ENCODE measurements around the gene MAD2L1BP. TPM values are rescaled to one million over a fixed set of nuclear protein-coding genes. Genes with fewer than 3 reads are reported as not detected.

The MAD2L1BP gene
- total and polyA plus RNA-seq, 2 of the 13 experiments (the other 11 are each of a cell fraction or from before 2014, with no cell fraction given), result 54.2 to 55.5 TPM

DNA sequence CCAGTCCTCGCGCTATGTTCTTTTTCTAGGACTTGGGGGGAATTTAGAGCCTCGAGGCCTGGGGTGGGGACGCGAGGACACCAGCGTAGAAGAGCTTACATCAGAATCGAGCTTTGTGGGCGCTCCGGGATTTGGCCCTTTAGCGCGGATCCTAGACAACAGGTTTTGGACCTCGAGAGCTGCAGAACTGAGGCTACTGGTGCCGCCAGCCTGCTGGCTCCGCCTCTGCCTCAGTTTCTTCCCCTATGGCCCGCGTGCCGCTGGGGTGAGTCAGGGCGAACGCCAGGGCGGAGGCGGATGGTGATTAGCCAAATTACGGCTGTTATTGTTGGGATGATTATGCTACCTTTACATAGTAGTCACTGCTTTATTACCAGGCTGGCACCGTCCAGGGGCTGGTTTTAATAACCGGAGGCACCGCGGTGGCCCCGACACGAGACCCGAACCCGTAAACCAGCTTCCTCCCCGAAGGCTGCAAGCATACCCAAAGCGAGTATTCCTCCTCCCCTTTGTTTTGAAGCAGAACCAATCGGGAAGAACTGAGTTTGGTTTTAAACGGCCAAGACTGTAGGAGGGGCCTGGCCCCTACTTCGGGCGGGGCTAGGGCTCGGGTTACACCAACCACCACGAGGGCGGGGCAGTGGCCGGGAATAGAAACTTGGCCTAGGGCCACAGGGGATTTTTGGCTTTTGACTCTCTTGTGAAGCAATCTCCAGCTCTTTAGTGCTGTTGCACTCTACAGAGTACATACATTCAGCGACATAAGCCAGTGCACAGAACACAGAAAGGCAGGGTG lies 5.9 kb upstream of the MAD2L1BP start (continued):
- TF ChIP-seq, protein P1, sequence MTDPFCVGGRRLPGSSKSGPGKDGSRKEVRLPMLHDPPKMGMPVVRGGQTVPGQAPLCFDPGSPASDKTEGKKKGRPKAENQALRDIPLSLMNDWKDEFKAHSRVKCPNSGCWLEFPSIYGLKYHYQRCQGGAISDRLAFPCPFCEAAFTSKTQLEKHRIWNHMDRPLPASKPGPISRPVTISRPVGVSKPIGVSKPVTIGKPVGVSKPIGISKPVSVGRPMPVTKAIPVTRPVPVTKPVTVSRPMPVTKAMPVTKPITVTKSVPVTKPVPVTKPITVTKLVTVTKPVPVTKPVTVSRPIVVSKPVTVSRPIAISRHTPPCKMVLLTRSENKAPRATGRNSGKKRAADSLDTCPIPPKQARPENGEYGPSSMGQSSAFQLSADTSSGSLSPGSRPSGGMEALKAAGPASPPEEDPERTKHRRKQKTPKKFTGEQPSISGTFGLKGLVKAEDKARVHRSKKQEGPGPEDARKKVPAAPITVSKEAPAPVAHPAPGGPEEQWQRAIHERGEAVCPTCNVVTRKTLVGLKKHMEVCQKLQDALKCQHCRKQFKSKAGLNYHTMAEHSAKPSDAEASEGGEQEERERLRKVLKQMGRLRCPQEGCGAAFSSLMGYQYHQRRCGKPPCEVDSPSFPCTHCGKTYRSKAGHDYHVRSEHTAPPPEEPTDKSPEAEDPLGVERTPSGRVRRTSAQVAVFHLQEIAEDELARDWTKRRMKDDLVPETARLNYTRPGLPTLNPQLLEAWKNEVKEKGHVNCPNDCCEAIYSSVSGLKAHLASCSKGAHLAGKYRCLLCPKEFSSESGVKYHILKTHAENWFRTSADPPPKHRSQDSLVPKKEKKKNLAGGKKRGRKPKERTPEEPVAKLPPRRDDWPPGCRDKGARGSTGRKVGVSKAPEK (CRISPR knock-in tag; IDR thresholded peaks at IDR 0.05; ENCODE audit: borderline replicate concordance), result 0 out of 2 replicates have a peak, but pooled peaks have one; percentile 29
- TF ChIP-seq AHR (CRISPR knock-in tag; IDR thresholded peaks at IDR 0.05), result peak; percentile 46; the same call in 1 of the 2 replicates
- TF ChIP-seq MBNL3 (CRISPR knock-in tag; conservative IDR thresholded peaks at IDR 0.05), result no peak
- TF ChIP-seq LCORL (IDR thresholded peaks at IDR 0.05), result peak; percentile 91
- TF ChIP-seq LCORL (CRISPR knock-in tag; IDR thresholded peaks at IDR 0.05), result peak; percentile 98
- TF ChIP-seq PITX1 (CRISPR knock-in tag; IDR thresholded peaks at IDR 0.05), result peak; percentile 84
- TF ChIP-seq U2AF1 (optimal IDR thresholded peaks at IDR 0.05; ENCODE audit: low read depth, low read length), result no peak
- no peak for TF ChIP-seq ZNF782 (CRISPR knock-in tag; IDR thresholded peaks at IDR 0.05; ENCODE audit: borderline replicate concordance)
- TF ChIP-seq NFATC3 (CRISPR knock-in tag; IDR thresholded peaks at IDR 0.05), result peak; percentile 81
- TF ChIP-seq RARA (CRISPR knock-in tag; IDR thresholded peaks at IDR 0.05), result peak; percentile 36; the same call in 1 of the 2 replicates
- peak; percentile 65 for TF ChIP-seq BRD4 (CRISPR knock-in tag; IDR thresholded peaks at IDR 0.05)
- TF ChIP-seq ZNF33B (CRISPR knock-in tag; IDR thresholded peaks at IDR 0.05), result no peak; the same call in 1 of the 2 replicates
- TF ChIP-seq GFI1 (CRISPR knock-in tag; IDR thresholded peaks at IDR 0.05; ENCODE audit: borderline replicate concordance), result no peak
- TF ChIP-seq ZNF616 (CRISPR knock-in tag; IDR thresholded peaks at IDR 0.05; ENCODE audit: low read depth), result 0 out of 2 replicates have a peak, but pooled peaks have one; percentile 39
- TF ChIP-seq ZNF382 (CRISPR knock-in tag; IDR thresholded peaks at IDR 0.05; ENCODE audit: borderline replicate concordance), result no peak
- peak; percentile 12; the same call in 1 of the 2 replicates for TF ChIP-seq ZNF792 (CRISPR knock-in tag; IDR thresholded peaks at IDR 0.05)
- TF ChIP-seq HOXA5 (CRISPR knock-in tag; IDR thresholded peaks at IDR 0.05), result peak; percentile 76
- TF ChIP-seq, protein P2, sequence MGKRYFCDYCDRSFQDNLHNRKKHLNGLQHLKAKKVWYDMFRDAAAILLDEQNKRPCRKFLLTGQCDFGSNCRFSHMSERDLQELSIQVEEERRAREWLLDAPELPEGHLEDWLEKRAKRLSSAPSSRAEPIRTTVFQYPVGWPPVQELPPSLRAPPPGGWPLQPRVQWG (CRISPR knock-in tag; IDR thresholded peaks at IDR 0.05; ENCODE audit: borderline replicate concordance, low read depth), result no peak
- no peak for TF ChIP-seq PLRG1 (conservative IDR thresholded peaks at IDR 0.05)
- no peak; the same call in 1 of the 2 replicates for TF ChIP-seq ZNF577 (CRISPR knock-in tag; IDR thresholded peaks at IDR 0.05; ENCODE audit: borderline replicate concordance, low read depth)
- TF ChIP-seq, protein P3, sequence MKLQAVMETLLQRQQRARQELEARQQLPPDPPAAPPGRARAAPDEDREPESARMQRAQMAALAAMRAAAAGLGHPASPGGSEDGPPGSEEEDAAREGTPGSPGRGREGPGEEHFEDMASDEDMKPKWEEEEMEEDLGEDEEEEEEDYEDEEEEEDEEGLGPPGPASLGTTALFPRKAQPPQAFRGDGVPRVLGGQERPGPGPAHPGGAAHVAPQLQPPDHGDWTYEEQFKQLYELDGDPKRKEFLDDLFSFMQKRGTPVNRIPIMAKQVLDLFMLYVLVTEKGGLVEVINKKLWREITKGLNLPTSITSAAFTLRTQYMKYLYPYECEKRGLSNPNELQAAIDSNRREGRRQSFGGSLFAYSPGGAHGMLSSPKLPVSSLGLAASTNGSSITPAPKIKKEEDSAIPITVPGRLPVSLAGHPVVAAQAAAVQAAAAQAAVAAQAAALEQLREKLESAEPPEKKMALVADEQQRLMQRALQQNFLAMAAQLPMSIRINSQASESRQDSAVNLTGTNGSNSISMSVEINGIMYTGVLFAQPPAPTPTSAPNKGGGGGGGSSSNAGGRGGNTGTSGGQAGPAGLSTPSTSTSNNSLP (IDR thresholded peaks at IDR 0.05; ENCODE audit: low read depth, low read length), result no peak
- TF ChIP-seq ZNF468 (CRISPR knock-in tag; IDR thresholded peaks at IDR 0.05), result no peak
- TF ChIP-seq SUZ12 (IDR thresholded peaks at IDR 0.05; ENCODE audit: low read depth, low read length), result no peak
- no peak; the same call in 1 of the 2 replicates for TF ChIP-seq ZSCAN29 (CRISPR knock-in tag; conservative IDR thresholded peaks at IDR 0.05)
- no peak for TF ChIP-seq PAX8 (CRISPR knock-in tag; IDR thresholded peaks at IDR 0.05; ENCODE audit: borderline replicate concordance)
- TF ChIP-seq AGO2 (optimal IDR thresholded peaks at IDR 0.05; ENCODE audit: low read depth, low read length), result peak; percentile 32
- TF ChIP-seq SP140L (CRISPR knock-in tag; IDR thresholded peaks at IDR 0.05; ENCODE audit: borderline replicate concordance), result no peak
